IMR-90 (cell line): ENCODE measurements around the gene TTL. TPM values are rescaled to one million over a fixed set of nuclear protein-coding genes. Genes with fewer than 3 reads are reported as not detected.

Experiments used
- ATAC-seq: fragments of 200-7000 bp; cut with Tn5 transposase; 2 replicates; pipeline ENCODE4 v1.9.1; 2020; ENCODE audit warnings: low read depth, mild to moderate bottlenecking, moderate library complexity
- BruUV-seq: library from RNA; stranded (reverse); fragments of 400-500 nt; replicated peaks from 2 replicates; lab custom pipeline; 2021; lab: Mats Ljungman, UMichigan
- CTCF ChIA-PET: fragments of 300-600 bp; formaldehyde crosslinking; extraction: SDS; loops from one replicate; lab custom pipeline; 2021; ENCODE audit warnings: antibody characterized with exemption; lab: Yijun Ruan, JAX
- POLR2A ChIA-PET: fragments of 300-600 bp; sonication (Branson Sonifier 250); formaldehyde crosslinking; loops from one replicate; lab custom pipeline; 2022; ENCODE audit warnings: antibody characterized with exemption; ENCODE audit not compliant: unreplicated experiment; lab: Charles Lee
- DNase-seq: peaks from one replicate; pipeline ENCODE4 v3.0.0; 2013
- H2AFZ ChIP-seq: replicated peaks from 2 replicates; pipeline ENCODE3; 2013; ENCODE audit warnings: low read length, mild to moderate bottlenecking; ENCODE audit not compliant: poor library complexity
- H2AK5ac ChIP-seq: 2 replicates; pipeline ENCODE4 v1.6.1; 2013; ENCODE audit warnings: low read depth, low read length, inconsistent platforms
- H2AK9ac ChIP-seq: replicated peaks from 2 replicates; pipeline ENCODE3; 2013; ENCODE audit warnings: mild to moderate bottlenecking, low read depth, low read length, moderate library complexity; ENCODE audit not compliant: poor library complexity
- H2BK120ac ChIP-seq: 2 replicates; pipeline ENCODE4 v1.6.1; 2013; ENCODE audit warnings: low read depth, low read length, inconsistent platforms
- H2BK15ac ChIP-seq: 3 replicates; pipeline ENCODE4 v1.6.1; 2013; ENCODE audit warnings: low read depth, low read length, inconsistent platforms
- H2BK20ac ChIP-seq: 2 replicates; pipeline ENCODE4 v1.6.1; 2013; ENCODE audit warnings: low read depth, mild to moderate bottlenecking, inconsistent platforms, low read length, moderate library complexity
- H2BK5ac ChIP-seq: 2 replicates; pipeline ENCODE4 v1.6.1; 2013; ENCODE audit warnings: mild to moderate bottlenecking, low read depth, low read length, inconsistent platforms; ENCODE audit not compliant: poor library complexity, severe bottlenecking
- H3K14ac ChIP-seq: replicated peaks from 2 replicates; pipeline ENCODE4 v1.6.1; 2013; ENCODE audit warnings: low read depth, low read length, inconsistent platforms
- H3K18ac ChIP-seq: 2 replicates; pipeline ENCODE4 v1.6.1; 2013; ENCODE audit warnings: low read depth, low read length, control low read depth
- H3K23ac ChIP-seq: 2 replicates; pipeline ENCODE4 v1.6.1; 2013; ENCODE audit warnings: low read depth, low read length, inconsistent platforms
- H3K27ac ChIP-seq: 2 replicates; pipeline ENCODE4 v1.5.1; 2013; ENCODE audit warnings: mild to moderate bottlenecking, control low read depth, low read length; ENCODE audit not compliant: insufficient read depth
- H3K27me3 ChIP-seq: 2 replicates; pipeline ENCODE4 v1.6.1; 2013; ENCODE audit warnings: low read length; ENCODE audit not compliant: control insufficient read depth, insufficient read depth
- H3K36me3 ChIP-seq: 2 replicates; pipeline ENCODE4 v1.6.1; 2013; ENCODE audit warnings: low read length, mixed read lengths; ENCODE audit not compliant: control insufficient read depth, insufficient read depth
- H3K4ac ChIP-seq: 2 replicates; pipeline ENCODE4 v1.6.1; 2013; ENCODE audit warnings: low read depth, low read length, inconsistent platforms
- H3K4me1 ChIP-seq: 2 replicates; pipeline ENCODE4 v1.6.1; 2013; ENCODE audit warnings: low read length, mixed read lengths; ENCODE audit not compliant: control insufficient read depth, insufficient read depth
- H3K4me2 ChIP-seq: 2 replicates; pipeline ENCODE4 v1.6.1; 2013; ENCODE audit warnings: low read depth, mild to moderate bottlenecking, control low read depth, low read length, moderate library complexity
- H3K4me3 ChIP-seq: 2 replicates; pipeline ENCODE4 v1.5.1; 2013; ENCODE audit warnings: low read depth, mild to moderate bottlenecking, control low read depth, low read length, moderate library complexity; ENCODE audit not compliant: insufficient read depth
- H3K56ac ChIP-seq: 2 replicates; pipeline ENCODE4 v1.6.1; 2013; ENCODE audit warnings: low read length, inconsistent platforms; ENCODE audit not compliant: insufficient read depth; ENCODE audit errors: extremely low read depth
- H3K79me1 ChIP-seq, 2 experiments: 2 replicates each; pipeline ENCODE4 v1.6.1; 2013; ENCODE audit warnings: low read length in 2 of 2, inconsistent platforms in 1 of 2, low read depth in 1 of 2
- H3K9ac ChIP-seq: 2 replicates; pipeline ENCODE4 v1.6.1; 2013; ENCODE audit warnings: low read depth, low read length, control low read depth
- H3K9me1 ChIP-seq: 2 replicates; pipeline ENCODE4 v1.6.1; 2013; ENCODE audit warnings: low read length, inconsistent platforms; ENCODE audit not compliant: insufficient read depth
- H3K9me3 ChIP-seq: 2 replicates; pipeline ENCODE4 v1.6.1; 2013; ENCODE audit warnings: low read length; ENCODE audit not compliant: control insufficient read depth, insufficient read depth
- H4K20me1 ChIP-seq: 2 replicates; pipeline ENCODE4 v1.6.1; 2013; ENCODE audit warnings: low read length, inconsistent platforms; ENCODE audit not compliant: insufficient read depth
- H4K5ac ChIP-seq: 2 replicates; pipeline ENCODE4 v1.6.1; 2013; ENCODE audit warnings: mild to moderate bottlenecking, low read depth, low read length, control low read depth
- H4K8ac ChIP-seq, 2 experiments: 2 replicates each; pipeline ENCODE4 v1.6.1; 2013; ENCODE audit warnings: low read depth in 2 of 2, low read length in 2 of 2, control low read depth in 1 of 2, inconsistent platforms in 1 of 2
- H4K91ac ChIP-seq: 2 replicates; pipeline ENCODE4 v1.6.1; 2013; ENCODE audit warnings: low read depth, low read length, inconsistent platforms; ENCODE audit not compliant: insufficient read depth
- CEBPB ChIP-seq: IDR thresholded peaks from 2 replicates; pipeline ENCODE4 v1.6.1; 2012; ENCODE audit warnings: low read depth, low read length, improper control_type of control experiment
- MAZ ChIP-seq: IDR thresholded peaks from 2 replicates; pipeline ENCODE4 v1.6.1; 2012; ENCODE audit warnings: low read depth, mild to moderate bottlenecking, low read length, improper control_type of control experiment, moderate library complexity, borderline replicate concordance
- MXI1 ChIP-seq: IDR thresholded peaks from 2 replicates; pipeline ENCODE4 v1.6.1; 2012; ENCODE audit warnings: low read depth, mild to moderate bottlenecking, low read length, moderate library complexity, borderline replicate concordance
- RCOR1 ChIP-seq: IDR thresholded peaks from 2 replicates; pipeline ENCODE4 v1.6.1; 2012; ENCODE audit warnings: mild to moderate bottlenecking, low read length, improper control_type of control experiment; ENCODE audit not compliant: insufficient replicate concordance
- SMC3 ChIP-seq: fragments of 150-350 bp; IDR thresholded peaks from 2 replicates; pipeline ENCODE4 v1.6.1; 2016; ENCODE audit warnings: low read depth, mild to moderate bottlenecking, antibody characterized with exemption, low read length, moderate library complexity
- USF2 ChIP-seq: fragments of 150-350 bp; IDR thresholded peaks from 2 replicates; pipeline ENCODE4 v1.6.1; 2017; ENCODE audit warnings: mild to moderate bottlenecking, antibody characterized with exemption, low read length, low read depth
- WGBS, 2 experiments: methylation state at CpG; one replicate each; pipeline versions ENCODE4 v1.1.5 to v1.1.7; 2013; ENCODE audit warnings: missing lambda C conversion rate in 2 of 2; ENCODE audit not compliant: insufficient read length in 1 of 2; ENCODE audit errors: extremely low coverage in 2 of 2; 5-methylcytosine and 5-hydroxymethylcytosine counted together
- dilution Hi-C: fragments of 300-500 bp; cut with HindIII; formaldehyde crosslinking; loops from one replicate; pipeline ENCODE4 v1.14.3; 2018; ENCODE audit warnings: low sequenced_read_pairs; ENCODE audit not compliant: unreplicated experiment
- in situ Hi-C: fragments of 300-500 bp; cut with MboI; formaldehyde crosslinking; loops from 3 replicates; pipeline ENCODE4 v1.14.3; 2019; ENCODE audit warnings: low sequenced_read_pairs, inconsistent platforms, mixed read lengths
- intact Hi-C: fragments of 100-400 bp; cut with micrococcal nuclease; formaldehyde crosslinking; loops from 2 replicates; pipeline ENCODE4 v1.10.0; 2022
- polyA plus RNA-seq, 3 experiments: library from polyadenylated mRNA; depleted of rRNA; stranded (reverse); fragments of >200 nt; gene quantifications; 2 replicates each; pipeline ENCODE4 v1.2.3, GENCODE V29; 2012; ENCODE audit warnings: low replicate concordance in 1 of 3
- total RNA-seq: library from RNA; depleted of rRNA; stranded (reverse); fragments of >200 nt; gene quantifications from 2 replicates; pipeline ENCODE4 v1.2.3, GENCODE V29; 2012

The TTL gene
- total and polyA plus RNA-seq, 2 of the 4 experiments (the other 2 are of a cell fraction) = 18.2 to 36.2 TPM

DNA sequence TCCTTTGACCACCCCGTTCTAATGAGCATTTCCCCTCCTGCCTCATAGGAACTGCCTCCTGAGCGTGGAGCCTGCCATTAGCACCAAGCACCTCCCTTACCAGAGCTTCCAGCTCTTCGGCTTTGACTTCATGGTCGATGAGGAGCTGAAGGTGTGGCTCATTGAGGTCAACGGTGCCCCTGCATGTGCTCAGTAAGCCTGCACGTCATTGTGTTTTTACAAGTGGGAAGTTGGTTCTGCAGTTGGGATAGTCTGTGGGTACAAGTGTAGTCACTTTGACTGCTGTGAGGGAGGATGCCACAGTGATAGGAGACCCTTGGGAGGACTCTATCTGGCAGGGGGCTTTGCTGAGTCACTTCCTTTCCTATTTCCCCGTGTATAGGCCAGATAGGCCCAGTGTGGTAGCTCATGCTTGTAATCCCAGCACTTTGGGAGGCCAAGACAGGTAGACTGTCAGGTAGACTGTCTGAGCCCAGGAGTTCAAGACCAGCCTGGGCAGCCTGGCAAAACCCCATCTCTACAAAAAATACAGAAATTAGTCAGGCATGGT is 38.4 kb downstream of the TTL start:
- Histone ChIP-seq H3K4ac (no peak overlapping the region; the same call in 1 of the 2 replicates), H3K27ac (no peak overlapping the region), H2AFZ (peak overlapping the region; percentile 41), H4K5ac (no peak overlapping the region), H3K4me3 (no peak overlapping the region), H4K20me1 (no peaks in the 10 kb centered on the region), H2AK9ac (no peak overlapping the region), H2BK15ac (no peak overlapping the region), H3K4me2 (no peak overlapping the region), H2BK120ac (no peak overlapping the region), H3K18ac (no peak overlapping the region), H4K8ac (no peak overlapping the region), H3K4me1 (no peaks in the 10 kb centered on the region), H3K27me3 (no peaks in the 10 kb centered on the region), H3K14ac (no peak overlapping the region), H2AK5ac (no peak overlapping the region), H3K79me1 (peaks cover 0 to 5% of the 10 kb centered on the region in 2 experiments; a peak in 3 of 4 replicates), H2BK5ac (no peak overlapping the region), H3K36me3 (peaks cover 35% of the 10 kb centered on the region), H4K91ac (no peak overlapping the region), H3K9me1 (0 out of 2 replicates have a peak, but pooled peaks cover 3% of the 10 kb centered on the region), H3K9me3 (no peaks in the 10 kb centered on the region), H3K56ac (no peak overlapping the region), H2BK20ac (peak overlapping the region; percentile 3; the same call in 1 of the 2 replicates), H3K23ac (no peak overlapping the region), H3K9ac (no peak overlapping the region)
- ChIA-PET POLR2A (no interaction called here), CTCF (no interaction called here)
- intact Hi-C loops = no loop called here
- in situ Hi-C loops = no loop called here
- BruUV-seq = no TSS peak
- dilution Hi-C loops = no loop called here
- no peak for TF ChIP-seq RCOR1
- TF ChIP-seq MAZ = no peak
- TF ChIP-seq USF2 = no peak
- no peak for TF ChIP-seq SMC3
- TF ChIP-seq MXI1 = no peak
- no peak for TF ChIP-seq CEBPB
- DNase-seq = no peak
- 94% methylated on average over 2 of the region's 7 CpGs; no CpG with 5 or more reads in 1 of the 2 experiments for WGBS, 2 experiments
- no peak for ATAC-seq
